Activated naive CD4-positive, alpha-beta T cell treated with anti-CD3 and anti-CD28 coated beads, Interleukin-2, amount 50 U/mL, for 72 hours (primary cell): ENCODE data around the gene ZFP2. TPM values are rescaled to one million over a fixed set of nuclear protein-coding genes. Genes with fewer than 3 reads are reported as not detected.
A peak's percentile ranks its signal among the peaks of the same experiment; 100 is the strongest.
"Not testable (repeated sequence)": the region's sequence is repeated elsewhere in the genome, so short reads cannot be mapped to it uniquely, and the experiment has no call there.

ENCODE experiments used
- ATAC-seq, 2 donors: fragments of 150-1000 bp; cut with Tn5 transposase; 2 replicates each; pipeline ENCODE4 v1.10.0; 2021; ENCODE audit warnings: mild to moderate bottlenecking in 2 of 2, moderate library complexity in 2 of 2
- DNase-seq, 2 donors: peaks; one replicate each; pipeline ENCODE4 v3.0.0; 2021 to 2022; ENCODE audit warnings: low spot score in 2 of 2
- H3K27ac Mint-ChIP-seq, 2 donors: one replicate each; pipeline ENCODE4 v1.8.0; 2022; ENCODE audit warnings: mild to moderate bottlenecking in 2 of 2, mixed read lengths in 2 of 2
- H3K36me3 Mint-ChIP-seq, 2 donors: one replicate each; pipeline ENCODE4 v1.8.0; 2022; ENCODE audit warnings: mixed read lengths in 2 of 2
- H3K9me3 Mint-ChIP-seq, 2 donors: one replicate each; pipeline ENCODE4 v1.8.0; 2022; ENCODE audit warnings: mixed read lengths in 2 of 2
- total RNA-seq, 2 donors: library from RNA; stranded (reverse); gene quantifications; one replicate each; pipeline ENCODE4 v1.2.3, GENCODE V29; 2022

Gene ZFP2
- under 1 TPM; 0.50 to 0.56 TPM for total RNA-seq

DNA sequence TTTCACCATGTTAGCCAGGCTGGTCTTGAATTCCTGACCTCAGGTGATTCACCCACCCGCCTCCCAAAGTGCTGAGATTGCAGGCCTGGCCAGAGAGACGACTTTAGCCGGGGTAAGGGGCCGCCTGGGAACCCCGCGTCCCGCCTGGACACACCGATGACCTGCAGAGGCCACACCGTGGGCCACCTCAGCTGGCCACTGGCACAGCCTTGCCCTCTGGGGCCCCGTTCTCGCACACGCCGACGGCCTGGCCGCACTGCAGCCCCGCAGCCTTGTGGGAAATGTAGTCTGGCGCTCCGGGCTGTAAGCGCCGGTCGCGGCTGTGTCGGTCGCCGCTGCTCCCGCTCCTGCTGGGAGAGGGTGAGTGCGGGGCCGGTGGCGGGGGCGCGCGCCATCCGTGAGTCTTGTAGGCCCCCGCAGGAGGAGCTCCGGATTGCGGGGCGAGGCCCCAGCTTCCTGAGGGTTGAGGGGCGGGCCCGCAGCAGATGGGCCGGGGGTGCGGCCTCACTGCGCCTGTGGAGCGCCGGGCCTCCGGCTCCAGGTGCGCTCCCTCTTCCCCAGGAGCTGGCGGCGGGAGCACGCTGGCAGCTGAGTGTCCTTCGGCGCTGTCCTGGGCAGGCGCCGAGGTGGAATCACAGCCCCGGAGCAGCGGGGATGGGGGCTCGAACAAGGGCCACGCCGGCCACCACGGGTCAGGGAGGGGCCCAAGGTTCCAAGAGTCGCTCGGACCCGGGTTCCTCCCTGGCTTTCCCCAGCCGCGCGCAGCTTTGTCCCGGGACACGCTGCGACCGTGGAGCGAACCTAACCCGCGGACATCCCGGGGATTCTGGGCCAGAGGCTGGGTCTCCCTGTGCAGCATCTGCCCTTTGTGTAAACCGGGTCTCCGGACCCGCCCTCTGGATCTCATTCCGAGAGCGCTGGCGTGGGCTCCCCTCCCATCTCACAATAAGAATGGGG lies at the start of gene ZFP2:
TSS of gene ZFP2 (plus strand) at position 299 of the 957 bp plus-strand sequence. CDS start 35,401 bp downstream, outside the sequence.
- DNase-seq (peak in 1 of 2 donors; percentile 23), ATAC-seq (peak; percentile 84 to 92)
- Mint-ChIP-seq H3K27ac (peak within 1 kb of the TSS in 1 of 2 donors; percentile 61), H3K36me3 (peaks cover under 1 to 53% of the 10 kb centered on the region in 2 donors), H3K9me3 (peaks cover 0 to 24% of the 10 kb centered on the region in 2 donors)

DNA sequence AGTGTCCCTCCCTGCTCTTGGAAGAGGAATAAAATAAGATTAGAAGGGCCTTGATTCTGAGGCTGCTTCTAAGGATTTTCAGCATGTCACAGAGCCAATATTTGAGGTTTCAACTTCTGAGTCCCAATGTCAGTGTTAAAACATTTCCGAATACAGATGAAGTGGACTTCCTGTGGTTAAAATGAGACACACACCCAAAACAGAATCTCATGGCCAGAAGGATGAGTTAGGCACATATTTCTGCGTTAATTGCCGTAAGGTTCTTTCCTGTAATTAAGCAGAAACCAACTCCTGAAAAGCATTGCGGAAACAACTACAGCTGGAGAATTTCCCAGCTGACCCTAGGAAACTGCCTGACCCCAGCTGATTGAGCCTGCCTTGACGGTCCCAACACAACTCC lies 46.4 kb upstream of the ZFP2 start:
- Mint-ChIP-seq H3K9me3 (no peaks in the 10 kb centered on the region), H3K27ac (no peak overlapping the region), H3K36me3 (no peaks in the 10 kb centered on the region)
- DNase-seq, result no peak
- ATAC-seq, result no peak

DNA sequence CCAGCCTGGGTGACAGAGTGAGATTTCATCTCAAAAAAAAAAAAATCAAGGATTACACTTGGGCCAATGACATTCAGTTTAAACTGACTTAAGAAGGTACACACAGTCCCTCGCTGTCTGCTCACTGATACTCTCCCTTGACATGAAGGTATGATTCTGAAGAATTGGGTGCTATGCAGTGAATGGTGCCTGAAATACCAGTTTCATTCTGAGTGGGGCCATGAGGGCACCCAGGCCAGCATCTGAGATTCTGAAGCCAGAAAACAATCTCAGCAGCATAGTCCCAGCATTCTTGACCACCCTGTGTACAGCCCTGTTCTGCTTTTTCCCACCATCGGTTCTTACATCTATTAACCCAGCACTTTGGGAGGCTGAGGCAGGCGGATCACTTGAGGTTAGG lies 43.8 kb upstream of the ZFP2 start:
- no peak for DNase-seq
- Mint-ChIP-seq H3K9me3 (no peaks in the 10 kb centered on the region), H3K36me3 (no peaks in the 10 kb centered on the region), H3K27ac (no peak overlapping the region)
- ATAC-seq, result no peak

DNA sequence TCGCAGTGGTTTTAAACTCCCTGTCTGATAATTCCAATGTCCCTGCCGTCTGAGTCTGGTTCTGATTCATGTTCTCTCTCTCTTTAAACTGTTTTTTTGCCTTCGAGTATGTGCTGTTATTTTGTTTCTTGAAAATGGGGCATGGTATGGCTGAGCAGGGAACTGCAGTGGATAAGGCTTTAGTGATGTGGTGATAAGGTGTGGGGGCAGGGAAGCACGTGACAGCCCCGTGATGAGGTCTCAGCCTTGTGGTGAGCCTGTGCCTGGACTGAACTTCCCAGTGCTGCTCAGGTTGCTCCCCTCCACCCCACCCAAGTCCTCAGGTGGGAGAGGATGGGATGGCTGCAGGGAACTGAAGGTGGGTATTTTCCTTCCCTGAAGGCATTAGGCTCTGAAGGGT lies 41.4 kb upstream of the ZFP2 start:
- Mint-ChIP-seq H3K9me3 (no peaks in the 10 kb centered on the region), H3K36me3 (peaks cover 0 to under 1% of the 10 kb centered on the region in 2 donors), H3K27ac (no peak overlapping the region)
- no peak for DNase-seq
- ATAC-seq, result no peak

DNA sequence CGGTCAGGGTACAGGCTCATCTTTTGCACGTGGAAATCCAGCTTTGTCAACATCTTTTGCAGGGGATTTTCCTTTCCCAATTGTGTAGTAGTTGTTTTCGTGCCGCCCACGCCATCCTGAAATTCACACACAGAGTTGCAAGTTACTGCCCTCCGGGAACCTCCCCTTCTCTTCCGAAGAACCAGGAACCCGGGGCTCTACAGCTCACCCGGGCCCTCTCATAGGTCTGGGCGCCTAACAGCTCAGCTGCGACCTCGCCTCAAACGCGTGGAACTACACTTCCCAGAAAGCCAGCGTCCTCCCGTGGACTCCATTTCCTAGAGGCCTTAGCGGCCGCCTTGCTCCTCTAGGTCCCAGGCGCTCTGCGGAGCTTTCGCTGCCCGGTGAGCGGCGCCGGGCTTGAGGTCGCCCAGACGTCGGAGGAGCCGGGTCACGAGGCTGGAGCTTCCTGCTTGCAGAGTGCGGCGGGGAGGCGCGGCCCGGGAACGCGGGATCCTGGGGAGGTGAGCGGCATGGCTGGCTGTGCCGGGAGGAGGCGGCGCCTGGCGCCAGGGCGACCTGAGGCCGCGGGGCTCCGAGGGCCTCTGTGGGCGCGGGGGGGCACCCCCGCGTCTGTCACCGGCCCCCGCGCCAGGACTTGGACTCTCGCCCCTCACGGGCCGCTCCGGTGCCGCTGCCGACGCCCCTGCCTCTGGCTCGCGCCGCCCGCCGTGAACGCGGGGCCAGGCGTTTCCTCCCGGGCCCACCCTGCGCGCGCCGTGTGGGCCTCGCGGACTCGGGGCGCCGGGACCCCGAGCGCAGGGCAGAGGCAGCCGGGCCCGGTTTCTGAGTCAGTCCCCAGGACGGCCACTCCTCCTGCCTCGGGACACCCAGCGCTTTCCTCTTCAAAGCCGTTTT lies 35.8 kb upstream of the ZFP2 start, which contains the start of gene ZNF354B:
TSS of gene ZNF354B (plus strand) at position 329 of the 897 bp plus-strand sequence. CDS start 1,095 bp downstream, outside the sequence.
- DNase-seq, result peak; percentile 77 to 82
- Mint-ChIP-seq H3K9me3 (no peaks in the 10 kb centered on the region), H3K36me3 (peaks cover 16 to 32% of the 10 kb centered on the region in 2 donors), H3K27ac (peak within 1 kb of the TSS; percentile 73 to 85)
- peak; percentile 90 to 99 for ATAC-seq

DNA sequence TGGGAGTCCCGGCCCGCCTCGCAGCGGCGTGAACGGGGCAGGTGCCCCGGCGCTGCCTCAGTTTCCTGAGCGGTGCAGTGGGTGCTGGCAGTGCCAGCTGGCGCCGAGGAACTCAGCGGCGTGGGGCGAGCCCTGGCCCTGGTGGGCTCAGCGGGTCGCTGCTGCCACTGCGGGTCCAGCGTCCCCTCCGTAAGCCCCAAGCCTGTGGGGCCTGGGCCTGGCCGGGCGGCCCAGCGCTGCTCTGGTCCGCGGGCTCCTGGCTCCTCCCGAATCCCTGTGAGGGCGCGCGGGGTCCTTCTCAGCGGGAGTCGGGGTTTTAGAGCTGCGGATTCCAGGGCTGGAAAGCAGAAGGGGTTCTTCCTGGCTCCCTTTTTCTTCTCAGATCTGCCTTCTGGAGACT lies 35.1 kb upstream of the ZFP2 start:
- ATAC-seq, H3K9me3 Mint-ChIP-seq, DNase-seq, H3K27ac Mint-ChIP-seq: not testable (repeated sequence)
- H3K36me3 Mint-ChIP-seq, result peaks cover 22 to 40% of the 10 kb centered on the region in 2 donors

DNA sequence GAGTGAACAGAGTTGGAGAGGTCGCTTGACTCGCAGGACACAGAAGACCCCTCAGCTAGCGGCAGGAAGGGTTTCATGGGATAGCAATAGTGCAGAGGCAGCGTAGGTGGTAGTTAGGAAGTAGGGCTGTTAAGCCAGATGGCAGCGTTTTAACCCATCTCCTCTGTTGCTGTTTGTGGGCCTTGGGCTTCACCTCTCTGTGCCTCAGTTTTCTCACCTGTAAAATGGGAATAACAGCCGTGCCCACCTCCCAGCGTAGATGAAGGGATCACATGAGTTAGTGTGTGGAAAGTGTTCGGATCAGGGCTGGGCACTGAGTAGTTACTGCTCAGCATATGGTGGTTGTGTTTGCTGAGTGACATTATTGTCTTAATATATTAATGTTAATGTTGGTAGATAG lies 34.1 kb upstream of the ZFP2 start:
- Mint-ChIP-seq H3K9me3 (no peaks in the 10 kb centered on the region), H3K36me3 (peaks cover 32 to 50% of the 10 kb centered on the region in 2 donors), H3K27ac (peak overlapping the region; percentile 41 to 51)
- ATAC-seq, result no peak
- DNase-seq, result no peak

DNA sequence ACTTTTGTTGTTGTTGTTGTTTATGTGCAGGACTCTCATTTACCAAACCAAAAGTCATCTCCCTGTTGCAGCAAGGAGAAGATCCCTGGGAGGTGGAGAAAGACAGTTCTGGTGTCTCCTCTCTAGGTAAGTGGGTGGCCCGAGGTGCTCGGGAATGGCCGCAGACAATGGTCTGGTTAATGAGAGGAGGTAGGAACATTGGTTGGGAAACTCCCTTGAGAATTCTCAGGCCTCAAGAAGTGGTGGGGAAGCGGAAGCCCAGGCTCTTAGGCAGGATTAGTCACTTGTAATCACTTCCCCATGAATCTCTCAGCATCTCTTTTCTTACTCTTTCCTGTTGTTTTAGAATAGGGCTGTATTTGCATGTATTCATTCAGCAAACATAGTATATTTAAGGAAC lies 28.8 kb upstream of the ZFP2 start:
- Mint-ChIP-seq H3K27ac (peak overlapping the region in 1 of 2 donors; percentile 54), H3K9me3 (peaks cover 21 to 33% of the 10 kb centered on the region in 2 donors), H3K36me3 (peaks cover 66 to 84% of the 10 kb centered on the region in 2 donors)
- ATAC-seq (peak in 1 of 2 donors; percentile 56), DNase-seq (no peak)

DNA sequence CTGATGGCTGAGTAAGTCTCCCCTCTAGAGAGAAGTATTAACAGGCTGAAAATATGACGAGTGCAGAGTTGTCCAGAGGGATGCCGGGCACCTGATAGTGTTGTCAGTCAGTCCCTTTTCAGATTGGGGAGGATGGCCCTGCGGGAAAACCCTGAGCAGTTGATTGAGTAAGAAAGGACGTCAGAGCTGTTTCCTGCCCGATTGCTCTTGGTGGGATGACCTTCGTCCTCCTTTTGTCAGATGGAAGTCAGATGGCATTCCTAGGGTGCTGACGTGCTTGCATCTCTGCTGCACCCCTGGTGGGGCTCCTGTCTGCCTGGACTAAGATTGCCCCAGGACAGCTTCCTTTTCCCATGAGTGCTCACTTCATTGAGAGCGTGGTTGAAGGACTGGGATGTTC lies 26.1 kb upstream of the ZFP2 start:
- Mint-ChIP-seq H3K36me3 (peaks cover 91 to 97% of the 10 kb centered on the region in 2 donors), H3K27ac (no peak overlapping the region), H3K9me3 (peaks cover 41 to 53% of the 10 kb centered on the region in 2 donors)
- ATAC-seq (no peak), DNase-seq (no peak)

DNA sequence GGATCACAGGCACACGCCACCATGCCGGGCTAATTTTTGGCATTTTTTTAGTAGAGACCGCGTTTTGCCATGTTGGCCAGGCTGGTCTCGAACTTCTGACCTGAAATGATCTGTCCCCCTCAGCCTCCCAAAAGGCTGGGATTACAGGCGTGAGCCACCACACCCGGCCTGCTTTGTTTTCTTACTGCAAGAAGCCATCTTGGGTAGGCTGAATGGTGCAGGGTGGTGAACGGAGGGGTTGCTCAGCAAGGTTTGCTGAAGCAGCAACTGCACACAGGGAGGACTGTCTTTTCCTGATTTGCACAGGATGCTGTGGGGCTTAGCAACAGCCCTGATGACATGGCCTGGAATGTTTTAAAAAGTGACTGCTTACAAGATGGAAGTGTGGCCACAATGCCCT lies 25.3 kb upstream of the ZFP2 start:
- no peak for ATAC-seq
- H3K9me3 Mint-ChIP-seq, result peaks cover 49 to 60% of the 10 kb centered on the region in 2 donors
- peaks cover 96 to 97% of the 10 kb centered on the region in 2 donors for H3K36me3 Mint-ChIP-seq
- no peak overlapping the region for H3K27ac Mint-ChIP-seq
- DNase-seq, result no peak

DNA sequence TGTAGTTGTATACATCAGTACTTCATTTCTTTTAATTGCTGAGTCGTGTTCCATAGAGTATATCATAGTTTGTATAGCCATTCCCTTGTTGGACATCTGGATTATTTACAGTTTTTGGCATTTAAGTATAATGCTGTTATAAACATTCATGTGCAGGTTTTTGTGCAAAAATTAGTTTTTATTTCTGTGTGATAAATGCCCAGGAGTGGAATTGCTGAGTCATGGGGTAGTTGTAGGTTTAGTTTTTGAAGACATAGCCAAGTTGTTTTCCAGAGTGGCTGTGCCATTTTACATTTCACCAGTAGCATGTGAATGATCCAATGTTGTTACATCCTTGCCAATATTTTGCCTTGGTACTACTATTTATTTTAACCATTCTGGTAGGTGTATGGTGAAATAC lies 23.4 kb upstream of the ZFP2 start:
- Mint-ChIP-seq H3K27ac (no peak overlapping the region), H3K9me3 (peaks cover 61 to 65% of the 10 kb centered on the region in 2 donors), H3K36me3 (peaks cover 96 to 97% of the 10 kb centered on the region in 2 donors)
- ATAC-seq (no peak), DNase-seq (no peak)

DNA sequence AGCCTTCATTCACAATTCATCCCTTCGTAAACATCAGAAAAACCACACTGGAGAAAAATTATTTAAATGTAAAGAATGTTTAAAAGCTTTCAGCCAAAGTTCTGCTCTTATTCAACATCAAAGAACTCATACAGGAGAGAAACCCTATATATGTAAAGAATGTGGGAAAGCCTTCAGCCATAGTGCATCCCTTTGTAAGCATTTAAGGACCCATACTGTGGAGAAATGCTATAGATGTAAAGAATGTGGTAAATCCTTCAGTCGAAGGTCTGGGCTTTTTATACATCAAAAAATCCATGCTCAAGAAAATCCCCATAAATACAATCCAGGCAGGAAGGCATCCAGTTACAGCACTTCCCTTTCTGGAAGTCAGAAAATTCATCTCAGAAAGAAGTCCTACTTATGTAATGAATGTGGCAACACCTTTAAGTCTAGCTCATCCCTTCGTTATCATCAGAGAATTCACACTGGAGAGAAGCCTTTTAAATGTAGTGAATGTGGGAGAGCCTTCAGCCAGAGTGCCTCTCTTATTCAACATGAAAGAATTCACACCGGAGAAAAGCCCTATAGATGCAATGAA lies 12.5 kb upstream of the ZFP2 start:
- H3K27ac Mint-ChIP-seq, DNase-seq, ATAC-seq: not testable (repeated sequence)
- peaks cover 39 to 41% of the 10 kb centered on the region in 2 donors for H3K9me3 Mint-ChIP-seq
- H3K36me3 Mint-ChIP-seq, result peaks cover 65 to 88% of the 10 kb centered on the region in 2 donors

DNA sequence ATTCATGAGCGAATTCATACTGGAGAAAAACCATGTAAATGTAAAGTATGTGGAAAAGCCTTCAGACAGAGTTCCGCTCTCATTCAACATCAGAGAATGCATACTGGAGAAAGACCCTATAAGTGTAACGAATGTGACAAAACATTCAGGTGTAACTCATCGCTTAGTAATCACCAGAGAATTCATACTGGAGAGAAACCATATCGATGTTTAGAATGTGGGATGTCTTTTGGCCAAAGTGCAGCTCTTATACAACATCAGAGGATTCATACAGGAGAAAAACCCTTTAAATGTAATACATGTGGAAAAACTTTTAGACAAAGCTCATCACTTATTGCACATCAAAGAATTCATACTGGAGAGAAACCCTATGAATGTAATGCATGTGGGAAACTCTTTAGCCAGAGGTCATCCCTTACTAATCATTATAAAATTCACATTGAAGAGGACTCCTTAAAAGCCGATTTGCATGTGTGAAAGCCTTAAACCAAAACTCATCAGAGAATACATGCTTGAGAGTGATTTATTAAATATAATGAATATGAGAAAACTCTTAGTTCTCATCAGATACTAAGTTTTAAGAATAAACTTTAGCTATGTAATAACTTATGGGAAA lies 11.8 kb upstream of the ZFP2 start:
- ATAC-seq (no peak), DNase-seq (no peak)
- Mint-ChIP-seq H3K36me3 (peaks cover 69 to 89% of the 10 kb centered on the region in 2 donors), H3K9me3 (peaks cover 43 to 45% of the 10 kb centered on the region in 2 donors), H3K27ac (no peak overlapping the region)

DNA sequence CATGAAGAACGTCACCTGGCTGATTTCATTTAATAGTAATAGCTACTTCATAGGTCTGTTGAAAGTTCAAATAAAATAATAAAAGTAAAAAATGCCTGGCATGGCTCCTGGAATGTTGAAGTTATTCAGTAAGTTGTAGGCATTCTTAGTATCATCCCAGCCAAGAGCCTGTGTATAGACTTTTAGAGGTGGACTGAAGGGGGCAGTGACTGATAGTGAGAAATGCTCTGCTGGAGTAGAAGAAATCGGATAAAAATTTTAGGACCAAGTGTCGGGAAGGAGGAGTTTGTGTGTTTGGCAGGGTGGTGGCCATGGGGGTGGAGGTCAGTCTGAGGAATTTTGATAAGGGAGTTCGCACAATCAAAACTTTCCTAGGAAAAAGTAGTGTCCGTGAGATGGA lies 3.6 kb downstream of the ZFP2 start:
- Mint-ChIP-seq H3K36me3 (peaks cover 21 to 51% of the 10 kb centered on the region in 2 donors), H3K9me3 (peaks cover 8 to 34% of the 10 kb centered on the region in 2 donors), H3K27ac (no peak overlapping the region)
- ATAC-seq (no peak), DNase-seq (no peak)

DNA sequence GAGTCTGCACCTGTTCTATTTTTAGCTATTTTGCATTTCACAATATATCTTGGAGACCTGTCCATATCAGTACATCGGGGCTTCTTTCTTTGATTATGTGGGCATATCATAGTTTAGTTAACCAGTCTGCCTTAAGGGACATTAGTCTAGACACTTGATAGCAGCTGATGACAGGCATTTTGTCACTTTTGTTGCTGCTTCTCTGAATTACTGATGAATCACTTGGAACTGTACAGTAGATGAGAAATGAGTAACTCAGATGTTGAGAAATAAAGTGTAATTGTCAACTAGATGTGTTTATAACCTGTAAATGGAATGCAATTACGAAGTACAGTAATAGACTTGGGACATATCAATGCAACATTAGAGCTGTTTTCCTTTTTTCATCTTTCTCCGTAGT lies 7.1 kb downstream of the ZFP2 start:
- DNase-seq (no peak), ATAC-seq (no peak)
- peaks cover 21 to 48% of the 10 kb centered on the region in 2 donors for H3K36me3 Mint-ChIP-seq
- H3K27ac Mint-ChIP-seq, result no peak overlapping the region
- H3K9me3 Mint-ChIP-seq, result peaks cover 11 to 28% of the 10 kb centered on the region in 2 donors
